Uterus (tissue), 4 donors: ENCODE results near the gene SIX4. TPM values are rescaled to one million over a fixed set of nuclear protein-coding genes. Genes with fewer than 3 reads are reported as not detected.

Experiments used
- DNase-seq, 2 donors: peaks; one replicate each; pipeline ENCODE4 v3.0.0-alpha.2; 2019 to 2020
- H3K27ac ChIP-seq, 2 donors: fragments of 200-600 bp; sonication (generic); 1 replicate in 1 of 2; 2 replicates in 1 of 2; pipeline ENCODE4 v1.5.1; 2016 to 2018
- H3K27me3 ChIP-seq, 2 donors: fragments of 200-600 bp; sonication (generic); one replicate each; pipeline ENCODE4 v1.5.1; 2018 to 2019; ENCODE audit warnings: control low read depth in 1 of 2
- H3K36me3 ChIP-seq, 2 donors: fragments of 200-600 bp; sonication (generic); one replicate each; pipeline ENCODE4 v1.5.1; 2019; ENCODE audit warnings: control low read depth in 1 of 2
- H3K4me1 ChIP-seq, 2 donors: fragments of 200-600 bp; sonication (generic); one replicate each; pipeline ENCODE4 v1.5.1; 2018 to 2019; ENCODE audit warnings: control low read depth in 1 of 2
- H3K4me3 ChIP-seq, 2 donors: fragments of 200-600 bp; sonication (generic); 1 replicate in 1 of 2; 2 replicates in 1 of 2; pipeline ENCODE4 v1.5.1; 2018 to 2019; ENCODE audit warnings: mild to moderate bottlenecking in 1 of 2
- H3K9me3 ChIP-seq, 2 donors: fragments of 200-600 bp; sonication (generic); one replicate each; pipeline ENCODE4 v1.5.1; 2019; ENCODE audit warnings: control low read depth in 1 of 2
- CTCF ChIP-seq, 4 experiments: fragments of 200-600 bp in 2 of 4; fragments of 450-650 bp in 2 of 4; sonication (generic) in 2 of 4; IDR thresholded peaks; one replicate each; pipeline ENCODE4 v1.5.1; 2016 to 2019; ENCODE audit warnings: antibody characterized with exemption in 4 of 4, mild to moderate bottlenecking in 2 of 4, moderate library complexity in 1 of 4
- POLR2A ChIP-seq, 2 donors: fragments of 450-650 bp; IDR thresholded peaks; one replicate each; pipeline ENCODE4 v1.6.1; 2016; ENCODE audit warnings: antibody characterized with exemption in 2 of 2, mild to moderate bottlenecking in 1 of 2, moderate library complexity in 1 of 2
- intact Hi-C: fragments of 100-400 bp; cut with DNase I; formaldehyde crosslinking; loops from one replicate; pipeline ENCODE4 v1.15.1; 2023; ENCODE audit warnings: low total_unique reads
- total RNA-seq, 4 donors: library from RNA; depleted of rRNA in 3 of 4; stranded (reverse); fragments of >200 nt in 3 of 4; gene quantifications; one replicate each; pipeline versions ENCODE4 v1.1.0 to v1.2.4, GENCODE V29; 2014 to 2023
- donor health status: DM: yes; HTN: yes; CAD: no.

Gene SIX4
- total RNA-seq, 4 donors from 2014 or later: 0.26 to 9.7 (median 3.5) TPM

GRCh38 chr14:60686865-60687264 lies 37.3 kb downstream of the SIX4 start:
- no peaks in the 10 kb centered on the region for H3K4me1 ChIP-seq
- no peak for DNase-seq
- H3K27me3 ChIP-seq: no peaks in the 10 kb centered on the region
- TF ChIP-seq POLR2A (IDR thresholded peaks at IDR 0.05) (no peak), CTCF (IDR thresholded peaks at IDR 0.05) (no peak)
- no peaks in the 10 kb centered on the region for H3K9me3 ChIP-seq
- no peak overlapping the region for H3K4me3 ChIP-seq
- no peak overlapping the region for H3K27ac ChIP-seq
- H3K36me3 ChIP-seq: no peaks in the 10 kb centered on the region
- intact Hi-C loops: no loop called here

- Histone ChIP-seq H3K27ac (no peak overlapping the region), H3K9me3 (no peaks in the 10 kb centered on the region), H3K36me3 (no peaks in the 10 kb centered on the region), H3K4me1 (no peaks in the 10 kb centered on the region), H3K4me3 (no peak overlapping the region), H3K27me3 (no peaks in the 10 kb centered on the region)
- intact Hi-C loops: no loop called here
- no peak for DNase-seq
- no peak for TF ChIP-seq CTCF (IDR thresholded peaks at IDR 0.05)
- no peak for TF ChIP-seq POLR2A (IDR thresholded peaks at IDR 0.05)
Measured at GRCh38 chr14:60684203-60684602, 39.9 kb downstream of the SIX4 start.

GRCh38 chr14:60681271-60681670 lies 42.9 kb downstream of the SIX4 start:
- intact Hi-C loops: no loop called here
- no peak overlapping the region for H3K27ac ChIP-seq
- DNase-seq: no peak
- no peak overlapping the region for H3K4me3 ChIP-seq
- H3K36me3 ChIP-seq: no peaks in the 10 kb centered on the region
- no peaks in the 10 kb centered on the region for H3K4me1 ChIP-seq
- no peak for TF ChIP-seq POLR2A (IDR thresholded peaks at IDR 0.05)
- no peak for TF ChIP-seq CTCF (IDR thresholded peaks at IDR 0.05)
- no peaks in the 10 kb centered on the region for H3K27me3 ChIP-seq
- H3K9me3 ChIP-seq: no peaks in the 10 kb centered on the region

- Histone ChIP-seq H3K4me1 (no peaks in the 10 kb centered on the region), H3K36me3 (no peaks in the 10 kb centered on the region), H3K27me3 (no peaks in the 10 kb centered on the region), H3K27ac (no peak overlapping the region), H3K4me3 (no peak overlapping the region), H3K9me3 (no peaks in the 10 kb centered on the region)
- TF ChIP-seq CTCF (IDR thresholded peaks at IDR 0.05) (no peak), POLR2A (IDR thresholded peaks at IDR 0.05) (no peak)
- no peak for DNase-seq
- intact Hi-C loops: no loop called here
Measured at GRCh38 chr14:60680511-60680910, 43.6 kb downstream of the SIX4 start.

- Histone ChIP-seq H3K9me3 (no peaks in the 10 kb centered on the region), H3K4me3 (no peak overlapping the region), H3K27me3 (no peaks in the 10 kb centered on the region), H3K27ac (no peak overlapping the region), H3K36me3 (no peaks in the 10 kb centered on the region), H3K4me1 (no peaks in the 10 kb centered on the region)
- TF ChIP-seq POLR2A (IDR thresholded peaks at IDR 0.05): no peak
- TF ChIP-seq CTCF (IDR thresholded peaks at IDR 0.05): no peak
- intact Hi-C loops: no loop called here
- DNase-seq: no peak
Measured at GRCh38 chr14:60679566-60680258, 44.4 kb downstream of the SIX4 start.
